BE2C (cell line): ENCODE measurements around the gene MALRD1.

ENCODE experiments used
- DNase-seq: peaks from one replicate; pipeline ENCODE4 v3.0.0-alpha.2; 2020
- H3K27me3 ChIP-seq: fragments of 250-450 bp; sonication (Bioruptor Pico); 2 replicates; pipeline ENCODE4 v1.5.1; 2020; ENCODE audit warnings: mild to moderate bottlenecking
- H3K36me3 ChIP-seq: fragments of 250-450 bp; sonication (Bioruptor Pico); 2 replicates; pipeline ENCODE4 v1.5.1; 2020; ENCODE audit warnings: mild to moderate bottlenecking
- H3K4me1 ChIP-seq: fragments of 250-450 bp; sonication (Bioruptor Pico); 2 replicates; pipeline ENCODE4 v1.5.1; 2020
- H3K4me3 ChIP-seq: 2 replicates; pipeline ENCODE4 v1.5.1; 2011; ENCODE audit warnings: low read depth, low read length
- H3K9me3 ChIP-seq: fragments of 250-450 bp; sonication (Bioruptor Pico); 2 replicates; pipeline ENCODE4 v1.5.1; 2020
- TF ChIP-seq, protein P1 (sequence below): IDR thresholded peaks from 2 replicates; pipeline ENCODE4 v1.5.1; 2012; ENCODE audit warnings: mild to moderate bottlenecking, low read depth, low read length

MALRD1 gene

DNA sequence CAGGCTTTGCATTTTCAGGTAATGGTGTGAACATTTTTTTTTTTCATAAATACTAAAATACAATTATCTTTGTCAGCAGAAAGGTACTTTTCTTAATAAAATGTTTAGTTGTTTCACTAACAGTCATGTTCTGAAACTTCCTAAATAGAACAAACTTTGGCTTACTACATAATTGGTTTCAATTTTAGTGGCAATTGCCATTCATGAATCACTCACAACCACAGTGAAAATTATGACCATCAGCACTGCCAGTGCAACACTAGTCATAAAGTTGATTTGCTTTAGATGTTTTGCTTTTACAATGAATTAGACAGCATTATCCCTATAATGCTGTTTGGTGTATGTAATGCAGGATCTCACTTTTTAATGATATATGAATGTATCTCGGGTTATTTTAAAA lies 470.0 kb downstream of the MALRD1 start:
- TF ChIP-seq, protein P1, sequence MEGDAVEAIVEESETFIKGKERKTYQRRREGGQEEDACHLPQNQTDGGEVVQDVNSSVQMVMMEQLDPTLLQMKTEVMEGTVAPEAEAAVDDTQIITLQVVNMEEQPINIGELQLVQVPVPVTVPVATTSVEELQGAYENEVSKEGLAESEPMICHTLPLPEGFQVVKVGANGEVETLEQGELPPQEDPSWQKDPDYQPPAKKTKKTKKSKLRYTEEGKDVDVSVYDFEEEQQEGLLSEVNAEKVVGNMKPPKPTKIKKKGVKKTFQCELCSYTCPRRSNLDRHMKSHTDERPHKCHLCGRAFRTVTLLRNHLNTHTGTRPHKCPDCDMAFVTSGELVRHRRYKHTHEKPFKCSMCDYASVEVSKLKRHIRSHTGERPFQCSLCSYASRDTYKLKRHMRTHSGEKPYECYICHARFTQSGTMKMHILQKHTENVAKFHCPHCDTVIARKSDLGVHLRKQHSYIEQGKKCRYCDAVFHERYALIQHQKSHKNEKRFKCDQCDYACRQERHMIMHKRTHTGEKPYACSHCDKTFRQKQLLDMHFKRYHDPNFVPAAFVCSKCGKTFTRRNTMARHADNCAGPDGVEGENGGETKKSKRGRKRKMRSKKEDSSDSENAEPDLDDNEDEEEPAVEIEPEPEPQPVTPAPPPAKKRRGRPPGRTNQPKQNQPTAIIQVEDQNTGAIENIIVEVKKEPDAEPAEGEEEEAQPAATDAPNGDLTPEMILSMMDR = no peak
- no peak for DNase-seq
- Histone ChIP-seq H3K4me1 (no peaks in the 10 kb centered on the region), H3K27me3 (no peaks in the 10 kb centered on the region), H3K9me3 (no peaks in the 10 kb centered on the region), H3K4me3 (no peak overlapping the region), H3K36me3 (no peaks in the 10 kb centered on the region)

- no peaks in the 10 kb centered on the region for H3K4me1 ChIP-seq
- DNase-seq = no peak
- H3K36me3 ChIP-seq = no peaks in the 10 kb centered on the region
- no peaks in the 10 kb centered on the region for H3K9me3 ChIP-seq
- TF ChIP-seq, protein P1 = no peak
- H3K4me3 ChIP-seq = no peak overlapping the region
- no peaks in the 10 kb centered on the region for H3K27me3 ChIP-seq
Measured at GRCh38 chr10:19531324-19531723, 482.7 kb downstream of the MALRD1 start.

- Histone ChIP-seq H3K4me3 (no peak overlapping the region), H3K27me3 (no peaks in the 10 kb centered on the region), H3K36me3 (no peaks in the 10 kb centered on the region), H3K4me1 (no peaks in the 10 kb centered on the region), H3K9me3 (no peaks in the 10 kb centered on the region)
- TF ChIP-seq, protein P1 = no peak
- no peak for DNase-seq
Measured at GRCh38 chr10:19532411-19532810, 483.8 kb downstream of the MALRD1 start.

GRCh38 chr10:19541299-19541698 lies 492.7 kb downstream of the MALRD1 start:
- TF ChIP-seq, protein P1 = no peak
- no peak overlapping the region for H3K4me3 ChIP-seq
- H3K9me3 ChIP-seq = no peaks in the 10 kb centered on the region
- no peaks in the 10 kb centered on the region for H3K36me3 ChIP-seq
- no peaks in the 10 kb centered on the region for H3K27me3 ChIP-seq
- no peak for DNase-seq
- H3K4me1 ChIP-seq = no peaks in the 10 kb centered on the region

GRCh38 chr10:19546224-19546623 lies 497.6 kb downstream of the MALRD1 start:
- TF ChIP-seq, protein P1 = no peak
- DNase-seq = no peak
- H3K36me3 ChIP-seq = no peaks in the 10 kb centered on the region
- H3K9me3 ChIP-seq = no peaks in the 10 kb centered on the region
- no peaks in the 10 kb centered on the region for H3K27me3 ChIP-seq
- H3K4me3 ChIP-seq = no peak overlapping the region
- no peaks in the 10 kb centered on the region for H3K4me1 ChIP-seq

DNA sequence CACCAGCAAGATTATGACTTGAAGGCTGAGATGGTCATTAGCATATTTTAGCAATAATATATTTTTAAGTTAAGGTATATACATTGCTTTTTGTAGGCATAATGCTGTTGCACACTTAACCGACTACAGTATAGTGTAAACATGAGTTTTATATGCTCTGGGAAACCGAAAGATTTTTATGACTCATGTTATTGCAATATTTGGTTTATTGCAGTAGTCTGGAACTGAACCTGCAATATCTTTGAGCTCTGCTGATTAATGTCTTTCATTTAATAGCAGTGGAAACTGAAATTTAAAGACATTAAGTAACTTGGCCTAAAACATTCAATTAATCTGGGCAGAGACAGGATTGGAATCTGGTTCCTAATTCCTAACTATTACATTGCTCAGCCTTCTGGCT lies 500.9 kb downstream of the MALRD1 start:
- H3K27me3 ChIP-seq = no peaks in the 10 kb centered on the region
- no peak overlapping the region for H3K4me3 ChIP-seq
- no peaks in the 10 kb centered on the region for H3K9me3 ChIP-seq
- H3K4me1 ChIP-seq = no peaks in the 10 kb centered on the region
- DNase-seq = no peak
- TF ChIP-seq, protein P1 = no peak
- H3K36me3 ChIP-seq = no peaks in the 10 kb centered on the region
